ENCODE results near the gene SPECC1. TPM values are rescaled to one million over a fixed set of nuclear protein-coding genes. Genes with fewer than 3 reads are reported as not detected.
A peak's percentile ranks its signal among the peaks of the same experiment; 100 is the strongest.

SPECC1 gene
- total RNA-seq, 1 donor from 2014 or later = 83.0 TPM

DNA sequence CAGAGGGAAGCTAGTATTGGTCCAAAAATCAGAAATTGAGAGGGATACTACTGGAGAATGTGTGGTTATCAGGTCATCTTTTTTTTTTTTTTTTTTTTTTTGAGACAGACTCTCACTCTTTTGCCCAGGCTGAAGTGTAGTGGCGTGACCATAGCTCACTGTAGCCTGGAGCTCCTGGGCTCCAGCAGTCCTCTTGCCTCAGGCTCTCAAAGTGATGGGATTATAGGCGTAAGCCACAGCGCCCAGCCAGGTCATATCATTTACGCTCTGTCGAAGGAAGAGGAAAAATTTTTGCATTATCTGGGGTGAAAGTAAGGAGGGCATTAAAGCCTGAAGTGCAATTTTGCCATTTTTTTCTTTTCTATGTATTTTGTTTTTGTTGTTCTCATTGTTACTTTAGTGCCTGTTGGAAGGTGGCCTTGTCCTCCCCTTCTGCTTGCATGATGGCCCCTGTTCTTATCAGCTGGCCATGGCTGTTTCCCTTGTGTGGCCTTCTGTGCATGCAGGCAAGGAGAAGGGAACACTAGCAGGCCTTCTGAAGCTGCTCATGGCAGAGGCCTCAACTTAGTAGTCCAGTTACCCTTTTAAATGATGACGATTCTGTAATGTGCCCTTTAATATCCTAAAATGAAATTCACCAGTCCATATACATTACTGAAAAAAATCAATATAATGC is 118.3 kb downstream of the SPECC1 start:
- DNase-seq (ENCODE audit: low read depth) = no peak
- Histone ChIP-seq H3K4me2 (ENCODE audit: low read length) (no peak overlapping the region), H3K27me3 (ENCODE audit: insufficient read depth, low read length) (no peaks in the 10 kb centered on the region), H3K36me3 (ENCODE audit: insufficient read depth, low read length) (no peaks in the 10 kb centered on the region), H3K4me1 (ENCODE audit: insufficient read depth, low read length) (peaks cover 4% of the 10 kb centered on the region), H3K9ac (ENCODE audit: low read length) (no peak overlapping the region), H3K27ac (ENCODE audit: low read depth, low read length) (no peak overlapping the region), H3K4me3 (ENCODE audit: insufficient read depth, low read depth, low read length) (no peak overlapping the region), H3K9me3 (ENCODE audit: insufficient read depth, low read depth, low read length) (no peaks in the 10 kb centered on the region), H3K79me2 (ENCODE audit: insufficient read depth, low read length) (no peaks in the 10 kb centered on the region), H4K20me1 (ENCODE audit: insufficient read depth, low read length) (no peaks in the 10 kb centered on the region), H2AFZ (ENCODE audit: low read depth, low read length) (no peak overlapping the region)
- Mint-ChIP-seq H3K4me3 (ENCODE audit: unreplicated experiment) (no peak overlapping the region), H3K4me1 (ENCODE audit: low read depth, unreplicated experiment) (peaks cover 12% of the 10 kb centered on the region), H3K27me3 (ENCODE audit: low read depth, unreplicated experiment) (peaks cover 6% of the 10 kb centered on the region), H3K9me3 (ENCODE audit: unreplicated experiment) (peaks cover 3% of the 10 kb centered on the region), H3K36me3 (ENCODE audit: low read depth, unreplicated experiment) (no peaks in the 10 kb centered on the region), H3K27ac (ENCODE audit: unreplicated experiment) (peak overlapping the region; percentile 64)
- TF ChIP-seq EZH2 (IDR thresholded peaks at IDR 0.05; ENCODE audit: insufficient read depth, low read length) = no peak
- TF ChIP-seq, protein P1, sequence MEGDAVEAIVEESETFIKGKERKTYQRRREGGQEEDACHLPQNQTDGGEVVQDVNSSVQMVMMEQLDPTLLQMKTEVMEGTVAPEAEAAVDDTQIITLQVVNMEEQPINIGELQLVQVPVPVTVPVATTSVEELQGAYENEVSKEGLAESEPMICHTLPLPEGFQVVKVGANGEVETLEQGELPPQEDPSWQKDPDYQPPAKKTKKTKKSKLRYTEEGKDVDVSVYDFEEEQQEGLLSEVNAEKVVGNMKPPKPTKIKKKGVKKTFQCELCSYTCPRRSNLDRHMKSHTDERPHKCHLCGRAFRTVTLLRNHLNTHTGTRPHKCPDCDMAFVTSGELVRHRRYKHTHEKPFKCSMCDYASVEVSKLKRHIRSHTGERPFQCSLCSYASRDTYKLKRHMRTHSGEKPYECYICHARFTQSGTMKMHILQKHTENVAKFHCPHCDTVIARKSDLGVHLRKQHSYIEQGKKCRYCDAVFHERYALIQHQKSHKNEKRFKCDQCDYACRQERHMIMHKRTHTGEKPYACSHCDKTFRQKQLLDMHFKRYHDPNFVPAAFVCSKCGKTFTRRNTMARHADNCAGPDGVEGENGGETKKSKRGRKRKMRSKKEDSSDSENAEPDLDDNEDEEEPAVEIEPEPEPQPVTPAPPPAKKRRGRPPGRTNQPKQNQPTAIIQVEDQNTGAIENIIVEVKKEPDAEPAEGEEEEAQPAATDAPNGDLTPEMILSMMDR (IDR thresholded peaks at IDR 0.05; ENCODE audit: insufficient read depth, low read depth, low read length) = no peak
- FAIRE-seq = no peak

DNA sequence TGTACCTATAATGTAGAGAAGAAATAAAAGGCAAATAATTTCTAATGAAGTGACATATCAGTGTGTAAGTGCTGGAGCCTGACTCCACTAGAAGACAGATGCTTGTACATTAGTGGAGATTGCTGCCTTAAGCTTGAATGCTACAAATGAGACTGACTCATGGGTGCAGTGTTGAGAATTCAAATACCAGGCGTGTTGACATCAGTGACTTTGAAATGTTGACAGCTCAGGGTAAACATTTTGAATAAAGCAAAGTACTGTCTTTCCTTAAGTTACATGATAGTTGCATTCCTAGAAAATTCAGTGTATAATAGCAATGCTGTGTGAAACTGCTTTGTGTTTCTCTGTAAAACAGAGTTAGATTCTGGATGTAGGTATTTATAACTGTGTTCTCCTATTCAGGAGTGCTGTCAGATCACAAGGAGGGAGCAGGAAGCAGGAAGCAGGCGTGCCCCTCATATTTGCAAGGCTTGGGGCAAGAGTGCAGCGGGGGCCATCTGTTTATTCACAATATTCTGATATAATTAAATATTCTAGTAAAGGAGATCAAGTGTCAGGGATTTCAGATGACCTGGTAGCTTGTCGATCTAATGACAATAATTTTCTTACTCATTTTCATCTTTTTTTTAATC is 119.0 kb downstream of the SPECC1 start:
- Histone ChIP-seq H3K27ac (ENCODE audit: low read depth, low read length) (no peak overlapping the region), H3K4me1 (ENCODE audit: insufficient read depth, low read length) (peaks cover 4% of the 10 kb centered on the region), H4K20me1 (ENCODE audit: insufficient read depth, low read length) (no peaks in the 10 kb centered on the region), H3K36me3 (ENCODE audit: insufficient read depth, low read length) (no peaks in the 10 kb centered on the region), H3K27me3 (ENCODE audit: insufficient read depth, low read length) (no peaks in the 10 kb centered on the region), H3K79me2 (ENCODE audit: insufficient read depth, low read length) (no peaks in the 10 kb centered on the region), H3K4me2 (ENCODE audit: low read length) (no peak overlapping the region), H2AFZ (ENCODE audit: low read depth, low read length) (no peak overlapping the region), H3K9ac (ENCODE audit: low read length) (no peak overlapping the region), H3K4me3 (ENCODE audit: insufficient read depth, low read depth, low read length) (no peak overlapping the region), H3K9me3 (ENCODE audit: insufficient read depth, low read depth, low read length) (no peaks in the 10 kb centered on the region)
- Mint-ChIP-seq H3K9me3 (ENCODE audit: unreplicated experiment) (peaks cover 3% of the 10 kb centered on the region), H3K27me3 (ENCODE audit: low read depth, unreplicated experiment) (peaks cover 3% of the 10 kb centered on the region), H3K4me3 (ENCODE audit: unreplicated experiment) (no peak overlapping the region), H3K27ac (ENCODE audit: unreplicated experiment) (no peak overlapping the region), H3K36me3 (ENCODE audit: low read depth, unreplicated experiment) (no peaks in the 10 kb centered on the region), H3K4me1 (ENCODE audit: low read depth, unreplicated experiment) (peaks cover 11% of the 10 kb centered on the region)
- DNase-seq (ENCODE audit: low read depth) = peak; percentile 4
- peak; percentile 69 for FAIRE-seq
- TF ChIP-seq, protein P1 (IDR thresholded peaks at IDR 0.05; ENCODE audit: insufficient read depth, low read depth, low read length) = no peak
- TF ChIP-seq EZH2 (IDR thresholded peaks at IDR 0.05; ENCODE audit: insufficient read depth, low read length) = no peak

DNA sequence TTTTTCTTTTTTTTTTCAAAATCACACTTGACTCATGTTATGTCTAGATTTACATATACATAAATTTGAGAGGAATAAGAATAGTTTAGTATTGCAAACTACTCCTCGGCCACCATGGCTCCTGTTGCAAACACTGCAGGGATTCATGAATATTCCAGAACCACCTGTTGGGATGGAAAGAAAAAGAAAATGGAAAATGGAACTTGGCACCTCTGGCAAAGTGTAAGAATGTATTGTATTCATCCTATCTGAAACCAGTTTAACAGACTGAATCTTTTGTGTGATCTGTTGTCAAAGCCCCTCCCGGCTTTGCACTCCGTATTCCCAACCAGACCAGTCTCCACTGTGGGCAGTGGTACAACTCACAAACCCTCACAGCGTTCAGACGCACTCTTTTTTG is 124.4 kb downstream of the SPECC1 start:
- Histone ChIP-seq H3K79me2 (ENCODE audit: insufficient read depth, low read length) (no peaks in the 10 kb centered on the region), H3K4me1 (ENCODE audit: insufficient read depth, low read length) (no peaks in the 10 kb centered on the region), H3K27ac (ENCODE audit: low read depth, low read length) (no peak overlapping the region), H3K4me2 (ENCODE audit: low read length) (no peak overlapping the region), H4K20me1 (ENCODE audit: insufficient read depth, low read length) (no peaks in the 10 kb centered on the region), H3K4me3 (ENCODE audit: insufficient read depth, low read depth, low read length) (no peak overlapping the region), H2AFZ (ENCODE audit: low read depth, low read length) (no peak overlapping the region), H3K27me3 (ENCODE audit: insufficient read depth, low read length) (no peaks in the 10 kb centered on the region), H3K9ac (ENCODE audit: low read length) (no peak overlapping the region), H3K9me3 (ENCODE audit: insufficient read depth, low read depth, low read length) (no peaks in the 10 kb centered on the region), H3K36me3 (ENCODE audit: insufficient read depth, low read length) (no peaks in the 10 kb centered on the region)
- Mint-ChIP-seq H3K4me1 (ENCODE audit: low read depth, unreplicated experiment) (no peaks in the 10 kb centered on the region), H3K9me3 (ENCODE audit: unreplicated experiment) (peaks cover 3% of the 10 kb centered on the region), H3K27me3 (ENCODE audit: low read depth, unreplicated experiment) (peaks cover 5% of the 10 kb centered on the region), H3K4me3 (ENCODE audit: unreplicated experiment) (no peak overlapping the region), H3K36me3 (ENCODE audit: low read depth, unreplicated experiment) (no peaks in the 10 kb centered on the region), H3K27ac (ENCODE audit: unreplicated experiment) (no peak overlapping the region)
- no peak for FAIRE-seq
- TF ChIP-seq, protein P1 (IDR thresholded peaks at IDR 0.05; ENCODE audit: insufficient read depth, low read depth, low read length) = no peak
- TF ChIP-seq EZH2 (IDR thresholded peaks at IDR 0.05; ENCODE audit: insufficient read depth, low read length) = no peak
- no peak for DNase-seq (ENCODE audit: low read depth)

Data from astrocyte (in vitro differentiated cells and primary cell).